ENCODE measurements around the gene EBF4. TPM values are rescaled to one million over a fixed set of nuclear protein-coding genes. Genes with fewer than 3 reads are reported as not detected.
A peak's percentile ranks its signal among the peaks of the same experiment; 100 is the strongest.
"Not testable (repeated sequence)": the region's sequence is repeated elsewhere in the genome, so short reads cannot be mapped to it uniquely, and the experiment has no call there.

The EBF4 gene
- total RNA-seq, 2 donors from 2014 or later, result 2.0 to 2.3 TPM

DNA sequence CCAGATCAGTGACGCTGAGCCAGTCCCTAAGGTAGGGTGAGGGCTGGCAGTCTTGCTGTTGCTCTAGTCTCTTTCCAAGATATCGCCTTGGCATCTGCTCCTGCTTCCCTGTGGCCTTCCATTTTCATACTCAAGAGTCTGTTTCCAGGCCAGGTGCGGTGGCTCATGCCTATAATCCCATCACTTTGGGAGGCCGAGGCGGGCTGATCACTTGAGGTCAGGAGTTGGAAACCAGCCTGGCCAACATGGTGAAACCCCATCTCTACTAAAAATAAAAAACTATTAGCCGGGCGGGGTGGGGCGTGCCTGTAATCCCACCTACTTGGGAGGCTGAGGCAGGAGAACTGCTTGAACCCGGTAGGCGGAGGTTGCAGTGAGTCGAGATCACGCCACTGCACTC is 77.5 kb downstream of the EBF4 start:
- ATAC-seq; H3K4me1 Mint-ChIP-seq; DNase-seq; H3K36me3 Mint-ChIP-seq (ENCODE audit: low read depth); H3K27ac Mint-ChIP-seq; H3K9me3 ChIP-seq (ENCODE audit: control insufficient read depth, low read length, poor library complexity, severe bottlenecking); H3K4me3 Mint-ChIP-seq: not testable (repeated sequence)
- H3K27me3 Mint-ChIP-seq, result peaks cover 34% of the 10 kb centered on the region

GRCh38 chr20:2771631-2772080 is 79.1 kb downstream of the EBF4 start:
- ATAC-seq, result no peak

DNA sequence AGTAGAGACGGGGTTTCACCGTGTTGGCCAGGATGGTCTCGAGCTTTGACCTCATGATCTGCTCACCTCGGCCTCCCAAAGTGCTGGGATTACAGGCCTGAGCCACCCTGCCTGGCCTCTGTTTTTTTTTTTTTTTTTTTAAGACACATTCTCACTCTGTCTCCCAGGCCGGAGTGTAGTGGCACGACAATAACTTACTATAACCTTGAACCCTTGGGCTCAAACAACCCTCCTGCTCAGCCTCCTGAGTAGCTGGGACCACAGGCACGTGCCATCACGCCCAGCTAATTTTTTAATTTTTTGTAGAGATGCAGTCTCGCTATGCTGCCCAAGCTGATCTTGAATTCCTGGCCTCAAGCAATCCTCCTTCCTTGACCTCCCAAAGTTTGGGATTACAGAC is 81.2 kb downstream of the EBF4 start:
- no peaks in the 10 kb centered on the region for H3K9me3 ChIP-seq (ENCODE audit: control insufficient read depth, low read length, poor library complexity, severe bottlenecking)
- H3K4me3 Mint-ChIP-seq, result no peak overlapping the region
- H3K36me3 Mint-ChIP-seq (ENCODE audit: low read depth), result peaks cover 2% of the 10 kb centered on the region
- peaks cover 25% of the 10 kb centered on the region for H3K27me3 Mint-ChIP-seq
- ATAC-seq, result no peak
- H3K27ac Mint-ChIP-seq, result no peak overlapping the region
- peaks cover 2% of the 10 kb centered on the region for H3K4me1 Mint-ChIP-seq
- no peak for DNase-seq

More at GRCh38 chr20:2771631-2772080, 79.1 kb downstream of the EBF4 start:
- H3K9me3 ChIP-seq (ENCODE audit: control insufficient read depth, low read length, poor library complexity, severe bottlenecking), result no peaks in the 10 kb centered on the region
- Mint-ChIP-seq H3K27me3 (peaks cover 36% of the 10 kb centered on the region), H3K36me3 (ENCODE audit: low read depth) (peaks cover 6% of the 10 kb centered on the region), H3K4me1 (peaks cover 2% of the 10 kb centered on the region), H3K4me3 (peak overlapping the region; percentile 7), H3K27ac (no peak overlapping the region)
- no peak for DNase-seq

GRCh38 chr20:2775139-2775538 is 82.6 kb downstream of the EBF4 start:
- Mint-ChIP-seq H3K4me3 (no peak overlapping the region), H3K27me3 (peaks cover 22% of the 10 kb centered on the region), H3K27ac (no peak overlapping the region), H3K36me3 (ENCODE audit: low read depth) (no peaks in the 10 kb centered on the region), H3K4me1 (peaks cover 2% of the 10 kb centered on the region)
- DNase-seq, result no peak
- ATAC-seq, result no peak
- H3K9me3 ChIP-seq (ENCODE audit: control insufficient read depth, low read length, poor library complexity, severe bottlenecking), result no peaks in the 10 kb centered on the region

GRCh38 chr20:2778602-2779321 is 86.2 kb downstream of the EBF4 start:
- H3K4me1 Mint-ChIP-seq, result no peaks in the 10 kb centered on the region
- DNase-seq, result no peak
- H3K36me3 Mint-ChIP-seq (ENCODE audit: low read depth), result peaks cover 3% of the 10 kb centered on the region
- no peak overlapping the region for H3K4me3 Mint-ChIP-seq
- peaks cover 37% of the 10 kb centered on the region for H3K27me3 Mint-ChIP-seq
- no peak overlapping the region for H3K27ac Mint-ChIP-seq
- ATAC-seq, result no peak
- H3K9me3 ChIP-seq (ENCODE audit: control insufficient read depth, low read length, poor library complexity, severe bottlenecking), result no peaks in the 10 kb centered on the region

GRCh38 chr20:2780948-2781347 is 88.4 kb downstream of the EBF4 start:
- Mint-ChIP-seq H3K27ac (no peak overlapping the region), H3K27me3 (peaks cover 45% of the 10 kb centered on the region), H3K36me3 (ENCODE audit: low read depth) (peaks cover 5% of the 10 kb centered on the region), H3K4me3 (no peak overlapping the region), H3K4me1 (peaks cover under 1% of the 10 kb centered on the region)
- H3K9me3 ChIP-seq (ENCODE audit: control insufficient read depth, low read length, poor library complexity, severe bottlenecking), result no peaks in the 10 kb centered on the region
- ATAC-seq, result no peak
- no peak for DNase-seq

- H3K9me3 ChIP-seq (ENCODE audit: control insufficient read depth, low read length, poor library complexity, severe bottlenecking), result no peaks in the 10 kb centered on the region
- Mint-ChIP-seq H3K4me3 (no peak overlapping the region), H3K4me1 (peaks cover 2% of the 10 kb centered on the region), H3K36me3 (ENCODE audit: low read depth) (peaks cover 5% of the 10 kb centered on the region), H3K27ac (no peak overlapping the region), H3K27me3 (peaks cover 47% of the 10 kb centered on the region)
- DNase-seq, result no peak
- ATAC-seq, result no peak
These were observed 91.5 kb downstream of the EBF4 start for GRCh38 chr20:2783908-2784566.

DNA sequence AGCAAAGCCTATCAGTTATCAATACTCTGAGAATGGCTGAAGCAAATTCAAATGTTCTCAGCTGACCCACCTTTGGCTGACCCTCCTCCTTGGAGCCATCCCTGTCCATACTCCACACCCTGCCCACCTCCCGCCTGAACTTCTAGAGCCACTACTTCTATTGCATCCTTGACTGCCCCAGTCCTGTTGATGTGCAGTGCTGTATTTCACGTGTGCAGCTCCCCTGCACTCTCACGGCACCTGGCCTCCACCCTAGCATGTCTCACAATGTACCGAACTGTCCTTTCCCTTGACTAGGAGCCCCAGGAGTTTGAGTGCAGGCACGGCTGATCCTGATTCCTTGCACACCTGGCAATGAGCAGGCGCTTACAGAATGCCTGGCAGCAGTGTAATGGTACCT is 100.9 kb downstream of the EBF4 start:
- Mint-ChIP-seq H3K4me1 (peaks cover 6% of the 10 kb centered on the region), H3K4me3 (no peak overlapping the region), H3K36me3 (ENCODE audit: low read depth) (peaks cover 6% of the 10 kb centered on the region), H3K27ac (no peak overlapping the region), H3K27me3 (peaks cover 91% of the 10 kb centered on the region)
- DNase-seq, result no peak
- no peak for ATAC-seq
- H3K9me3 ChIP-seq (ENCODE audit: control insufficient read depth, low read length, poor library complexity, severe bottlenecking), result no peaks in the 10 kb centered on the region

DNA sequence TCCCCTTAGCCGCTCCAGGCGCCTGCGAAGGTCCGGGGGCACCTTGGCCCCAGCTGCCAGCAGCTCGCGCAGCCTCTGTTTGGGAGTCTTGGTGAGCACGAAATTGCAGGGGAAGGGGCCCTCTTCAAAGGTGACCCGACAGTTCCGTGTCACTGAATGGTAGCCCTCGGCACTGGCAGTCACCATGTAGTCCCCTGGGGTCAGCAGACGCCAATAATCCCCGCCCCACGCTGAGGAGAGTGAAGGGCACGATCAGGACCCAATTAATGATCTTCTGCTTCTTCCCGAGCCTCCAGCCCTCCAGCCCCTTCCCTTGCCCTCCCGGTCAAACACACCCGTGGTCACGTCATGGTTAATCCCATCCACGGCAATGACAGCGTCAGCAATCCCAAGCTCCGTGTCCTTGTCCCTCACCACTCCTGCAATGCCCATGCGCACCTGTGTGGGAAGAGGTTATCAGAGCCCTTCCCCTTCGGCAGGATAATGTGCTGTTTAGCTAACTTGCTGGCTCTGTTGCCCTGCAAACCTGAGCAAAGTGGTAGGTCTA is 101.7 kb downstream of the EBF4 start:
- H3K27ac Mint-ChIP-seq, result no peak overlapping the region

DNA sequence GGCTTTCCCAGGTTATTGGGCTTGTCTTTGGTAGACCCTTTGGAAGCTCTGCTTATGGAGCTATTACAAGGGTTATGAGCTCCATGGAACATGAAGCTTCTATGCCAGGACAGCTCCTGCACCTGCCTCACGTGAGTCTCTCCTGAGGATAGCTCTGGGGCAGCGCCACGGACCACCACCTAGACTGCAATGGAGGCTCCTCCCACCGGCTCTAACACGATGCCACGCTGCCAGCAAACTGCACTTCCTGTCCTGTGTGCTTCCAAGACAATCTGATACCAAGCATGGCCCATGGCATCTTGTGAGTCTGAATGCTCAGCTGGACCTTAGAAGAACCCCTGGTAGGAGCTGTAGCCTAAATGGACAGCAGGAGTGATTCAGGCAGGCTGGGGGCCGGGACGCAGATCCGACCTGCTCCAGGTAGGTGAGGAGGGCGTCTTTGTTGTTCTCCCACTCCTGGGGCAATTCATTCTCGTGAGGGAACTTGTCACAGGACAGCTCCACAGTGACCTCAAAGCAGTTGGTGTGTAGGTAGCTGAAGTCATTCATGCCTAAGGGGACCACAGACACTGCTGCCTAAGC is 102.4 kb downstream of the EBF4 start:
- H3K27me3 Mint-ChIP-seq, result peaks cover 93% of the 10 kb centered on the region
- ATAC-seq, result no peak

More for the DNA sequence above, 101.7 kb downstream of the EBF4 start:
- DNase-seq, result no peak
- no peaks in the 10 kb centered on the region for H3K9me3 ChIP-seq (ENCODE audit: control insufficient read depth, low read length, poor library complexity, severe bottlenecking)
- H3K36me3 Mint-ChIP-seq (ENCODE audit: low read depth), result peaks cover 6% of the 10 kb centered on the region
- peaks cover 11% of the 10 kb centered on the region for H3K4me1 Mint-ChIP-seq
- no peak for ATAC-seq
- no peak overlapping the region for H3K4me3 Mint-ChIP-seq
- peaks cover 91% of the 10 kb centered on the region for H3K27me3 Mint-ChIP-seq

DNA sequence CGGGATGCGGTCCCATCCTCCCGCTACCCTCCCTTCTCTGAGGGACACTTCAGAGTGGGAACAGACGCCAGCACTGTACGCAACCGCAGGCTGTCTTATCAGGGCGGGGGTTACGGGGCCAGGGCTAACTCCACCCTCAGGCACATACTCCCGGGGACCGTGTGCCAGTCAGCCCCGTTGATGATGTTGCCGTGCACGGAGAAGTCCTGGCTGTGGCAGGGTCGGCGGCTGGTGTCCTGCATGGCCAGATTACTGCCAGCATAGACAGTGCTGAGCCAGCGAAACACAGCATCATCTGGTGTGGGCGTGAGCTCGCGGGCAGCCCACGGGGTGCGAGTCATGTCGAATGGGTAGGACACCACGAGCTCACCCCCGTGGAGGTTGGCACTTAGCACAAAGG is 102.9 kb downstream of the EBF4 start:
- Mint-ChIP-seq H3K36me3 (ENCODE audit: low read depth) (peaks cover 11% of the 10 kb centered on the region), H3K4me1 (peaks cover 18% of the 10 kb centered on the region), H3K27ac (no peak overlapping the region), H3K4me3 (no peak overlapping the region), H3K27me3 (peaks cover 91% of the 10 kb centered on the region)
- DNase-seq (no peak), ATAC-seq (no peak)
- H3K9me3 ChIP-seq (ENCODE audit: control insufficient read depth, low read length, poor library complexity, severe bottlenecking), result no peaks in the 10 kb centered on the region

More for the DNA sequence above, 102.4 kb downstream of the EBF4 start:
- H3K9me3 ChIP-seq (ENCODE audit: control insufficient read depth, low read length, poor library complexity, severe bottlenecking), result no peaks in the 10 kb centered on the region
- no peak overlapping the region for H3K27ac Mint-ChIP-seq
- no peak overlapping the region for H3K4me3 Mint-ChIP-seq
- H3K4me1 Mint-ChIP-seq, result peaks cover 18% of the 10 kb centered on the region
- peaks cover 12% of the 10 kb centered on the region for H3K36me3 Mint-ChIP-seq (ENCODE audit: low read depth)
- no peak for DNase-seq

DNA sequence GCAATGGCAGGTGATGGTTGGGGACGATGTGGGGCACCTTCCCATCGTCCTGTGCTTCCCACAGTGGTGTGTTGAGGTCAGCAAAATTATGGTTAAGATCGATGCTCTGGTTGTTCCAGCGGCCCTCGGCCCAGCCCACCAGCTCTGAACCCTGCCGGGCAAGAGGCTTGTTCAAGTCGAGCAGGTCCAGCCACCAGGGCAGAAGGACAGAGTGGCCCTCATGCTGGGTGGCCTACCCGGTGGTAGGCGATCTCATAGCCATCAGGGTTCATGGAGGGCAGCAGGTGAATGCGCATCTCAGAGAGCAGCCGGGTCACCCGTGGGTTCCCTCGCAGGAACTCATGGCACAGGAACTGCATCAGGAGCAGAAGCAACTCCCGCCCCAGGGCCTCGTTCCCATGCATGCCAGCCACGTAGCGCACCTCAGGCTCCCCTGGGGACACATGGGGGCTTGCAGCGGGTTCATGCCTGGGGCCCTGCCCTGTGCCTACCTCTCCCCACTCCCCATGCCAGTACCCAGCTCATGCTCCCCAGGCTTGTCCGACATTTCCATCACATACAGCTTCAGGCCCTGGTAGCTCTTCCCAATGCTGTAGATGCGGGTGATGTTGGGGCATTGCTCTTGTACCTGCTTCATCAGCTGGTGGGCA is 103.6 kb downstream of the EBF4 start:
- peaks cover 24% of the 10 kb centered on the region for H3K4me1 Mint-ChIP-seq
- H3K4me3 Mint-ChIP-seq, result no peak overlapping the region
- ATAC-seq (no peak), DNase-seq (no peak)
- no peak overlapping the region for H3K27ac Mint-ChIP-seq
- H3K9me3 ChIP-seq (ENCODE audit: control insufficient read depth, low read length, poor library complexity, severe bottlenecking), result no peaks in the 10 kb centered on the region
- peaks cover 11% of the 10 kb centered on the region for H3K36me3 Mint-ChIP-seq (ENCODE audit: low read depth)
- H3K27me3 Mint-ChIP-seq, result peaks cover 91% of the 10 kb centered on the region
